ENCODE data around the gene PPP3CA.
"Not testable (repeated sequence)": the region's sequence is repeated elsewhere in the genome, so short reads cannot be mapped to it uniquely, and the experiment has no call there.

The PPP3CA gene

GRCh38 chr4:101140228-101140627 lies 207.1 kb downstream of the PPP3CA start:
- DNase-seq (ENCODE audit: low read depth) = no peak

- no peak for DNase-seq (ENCODE audit: low read depth)
Observed at GRCh38 chr4:101136373-101137370, 210.7 kb downstream of the PPP3CA start.

GRCh38 chr4:101135371-101136010 lies 211.8 kb downstream of the PPP3CA start:
- DNase-seq (ENCODE audit: low read depth) = no peak

- not testable (repeated sequence) for DNase-seq (ENCODE audit: low read depth)
Observed at GRCh38 chr4:101131058-101131457, 216.3 kb downstream of the PPP3CA start.

- not testable (repeated sequence) for DNase-seq (ENCODE audit: low read depth)
Observed at GRCh38 chr4:101128898-101129297, 218.4 kb downstream of the PPP3CA start.

- DNase-seq (ENCODE audit: low read depth) = no peak
Observed at GRCh38 chr4:101128473-101128872, 218.9 kb downstream of the PPP3CA start.

- DNase-seq (ENCODE audit: low read depth) = no peak
Observed at GRCh38 chr4:101127176-101127790, 220.0 kb downstream of the PPP3CA start.

GRCh38 chr4:101126059-101126458 lies 221.3 kb downstream of the PPP3CA start:
- DNase-seq (ENCODE audit: low read depth) = no peak

GRCh38 chr4:101125045-101125942 lies 222.0 kb downstream of the PPP3CA start:
- no peak for DNase-seq (ENCODE audit: low read depth)

- no peak for DNase-seq (ENCODE audit: low read depth)
Observed at GRCh38 chr4:101123231-101123630, 224.1 kb downstream of the PPP3CA start.

- no peak for DNase-seq (ENCODE audit: low read depth)
Observed at GRCh38 chr4:101122019-101122418, 225.3 kb downstream of the PPP3CA start.

- no peak for DNase-seq (ENCODE audit: low read depth)
Observed at GRCh38 chr4:101119141-101119540, 228.2 kb downstream of the PPP3CA start.

GRCh38 chr4:101118617-101119016 lies 228.7 kb downstream of the PPP3CA start:
- no peak for DNase-seq (ENCODE audit: low read depth)

GRCh38 chr4:101115887-101116286 lies 231.4 kb downstream of the PPP3CA start:
- DNase-seq (ENCODE audit: low read depth) = no peak

- DNase-seq (ENCODE audit: low read depth) = no peak
Observed at GRCh38 chr4:101114936-101115372, 232.4 kb downstream of the PPP3CA start.

- DNase-seq (ENCODE audit: low read depth) = no peak
Observed at GRCh38 chr4:101104312-101105052, 242.8 kb downstream of the PPP3CA start.

- no peak for DNase-seq (ENCODE audit: low read depth)
Observed at GRCh38 chr4:101103381-101104142, 243.8 kb downstream of the PPP3CA start.

GRCh38 chr4:101102114-101102742 lies 245.1 kb downstream of the PPP3CA start:
- DNase-seq (ENCODE audit: low read depth) = no peak

GRCh38 chr4:101101072-101101471 lies 246.3 kb downstream of the PPP3CA start:
- no peak for DNase-seq (ENCODE audit: low read depth)
